HG03108 (cell line): ENCODE measurements around the gene ZBTB7A.

Source experiments
- ATAC-seq: cut with Tn5 transposase; IDR thresholded peaks from one replicate; pipeline ENCODE4 v1.9.1; 2021; ENCODE audit warnings: moderate library complexity; ENCODE audit not compliant: unreplicated experiment

ZBTB7A gene

GRCh38 chr19:4038661-4039423 lies 27.9 kb downstream of the ZBTB7A start:
- ATAC-seq: no peak

- ATAC-seq: no peak
These were observed 28.6 kb downstream of the ZBTB7A start for GRCh38 chr19:4038057-4038456.

GRCh38 chr19:4037301-4037949 lies 29.3 kb downstream of the ZBTB7A start:
- no peak for ATAC-seq

DNA sequence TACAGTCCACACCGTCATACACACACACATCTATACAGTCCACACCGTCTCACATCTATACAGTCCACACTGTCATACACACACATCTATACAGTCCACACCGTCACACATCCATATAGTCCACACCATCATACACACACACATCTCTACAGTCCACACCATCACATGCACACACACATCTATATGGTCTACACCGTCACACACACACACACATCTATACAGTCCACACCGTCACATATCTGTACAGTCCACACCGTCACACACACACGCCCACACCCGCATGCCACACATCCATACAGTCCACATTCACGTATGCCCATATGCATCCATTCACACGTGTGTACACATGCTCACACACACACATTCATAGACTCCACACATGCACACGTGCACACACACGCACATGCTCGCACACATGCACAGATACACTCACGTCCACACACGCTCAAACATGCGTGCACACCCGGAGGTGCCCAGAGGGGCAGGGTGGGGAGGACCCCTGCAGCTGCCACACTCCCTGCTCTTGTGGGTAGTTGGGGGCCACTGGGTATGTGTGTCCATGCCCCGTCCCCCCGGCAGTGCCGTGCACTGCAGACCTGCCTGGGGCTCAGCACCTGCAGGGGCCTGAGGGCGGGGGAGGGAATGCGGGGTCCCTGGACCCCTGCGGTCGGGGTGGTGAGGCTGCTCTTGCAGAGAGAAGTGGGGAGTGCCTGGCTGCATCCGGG lies 30.0 kb downstream of the ZBTB7A start:
- no peak for ATAC-seq

DNA sequence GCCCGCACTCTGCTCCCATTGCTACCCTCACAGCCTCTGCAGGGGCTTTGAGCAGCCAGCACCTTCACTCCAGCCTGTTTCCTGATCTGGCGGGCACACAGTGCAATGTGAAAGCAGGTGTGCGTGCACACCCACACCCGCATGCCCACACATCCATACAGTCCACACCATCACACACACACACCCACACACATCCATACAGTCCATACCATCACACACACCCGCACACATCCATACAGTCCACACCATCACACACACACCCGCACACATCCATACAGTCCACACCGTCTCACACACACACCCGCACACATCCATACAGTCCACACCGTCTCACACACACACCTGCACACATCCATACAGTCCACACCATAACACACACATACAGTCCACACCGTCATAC lies 31.1 kb downstream of the ZBTB7A start:
- no peak for ATAC-seq

- ATAC-seq: no peak
These were observed 31.6 kb downstream of the ZBTB7A start for GRCh38 chr19:4035018-4035566.

GRCh38 chr19:4034048-4035017 lies 32.4 kb downstream of the ZBTB7A start:
- ATAC-seq: no peak

DNA sequence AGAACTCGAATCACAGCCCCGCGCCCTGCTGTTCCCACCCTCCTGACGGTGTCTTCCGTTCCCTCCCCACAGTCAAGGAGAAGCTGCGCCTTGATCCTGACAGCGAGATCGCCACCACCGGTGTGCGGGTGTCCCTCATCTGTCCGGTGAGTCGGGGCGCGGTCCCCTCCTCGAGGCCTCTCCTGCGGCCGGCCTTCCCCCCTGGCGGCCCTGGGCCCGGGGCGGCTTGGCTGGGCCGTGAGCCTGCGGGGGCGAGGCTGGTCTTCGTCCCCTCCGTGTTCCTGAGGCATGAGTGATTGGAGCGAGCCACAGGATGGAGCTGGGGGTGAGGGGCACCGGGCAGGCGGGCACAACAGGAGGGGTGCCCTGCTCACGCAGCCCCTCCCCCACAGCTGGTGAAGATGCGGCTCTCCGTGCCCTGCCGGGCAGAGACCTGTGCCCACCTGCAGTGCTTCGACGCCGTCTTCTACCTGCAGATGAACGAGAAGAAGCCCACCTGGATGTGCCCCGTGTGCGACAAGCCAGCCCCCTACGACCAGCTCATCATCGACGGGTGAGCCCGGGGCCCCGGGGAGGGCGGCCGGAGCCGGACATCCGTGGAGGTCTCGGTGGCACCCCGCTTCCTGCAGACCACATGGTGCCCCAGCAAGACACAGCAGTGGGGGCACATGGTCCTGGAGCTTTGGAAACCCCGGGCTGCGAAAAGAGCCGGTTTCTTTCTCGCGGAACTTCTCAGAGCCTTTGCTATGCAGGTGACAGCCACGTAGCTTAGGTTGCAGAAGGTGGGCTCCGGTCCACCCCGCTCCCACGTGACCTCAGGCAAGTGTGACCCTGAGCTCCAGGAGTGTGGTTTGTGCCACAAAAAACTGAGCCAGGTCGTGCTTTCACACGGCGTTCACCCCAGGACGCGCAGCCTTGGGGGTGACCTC lies 33.4 kb downstream of the ZBTB7A start:
- no peak for ATAC-seq

GRCh38 chr19:4032436-4032835 lies 34.3 kb downstream of the ZBTB7A start:
- no peak for ATAC-seq

- ATAC-seq: no peak
These were observed 35.3 kb downstream of the ZBTB7A start for GRCh38 chr19:4031420-4031819.

- ATAC-seq: no peak
These were observed 35.7 kb downstream of the ZBTB7A start for GRCh38 chr19:4030981-4031380.

DNA sequence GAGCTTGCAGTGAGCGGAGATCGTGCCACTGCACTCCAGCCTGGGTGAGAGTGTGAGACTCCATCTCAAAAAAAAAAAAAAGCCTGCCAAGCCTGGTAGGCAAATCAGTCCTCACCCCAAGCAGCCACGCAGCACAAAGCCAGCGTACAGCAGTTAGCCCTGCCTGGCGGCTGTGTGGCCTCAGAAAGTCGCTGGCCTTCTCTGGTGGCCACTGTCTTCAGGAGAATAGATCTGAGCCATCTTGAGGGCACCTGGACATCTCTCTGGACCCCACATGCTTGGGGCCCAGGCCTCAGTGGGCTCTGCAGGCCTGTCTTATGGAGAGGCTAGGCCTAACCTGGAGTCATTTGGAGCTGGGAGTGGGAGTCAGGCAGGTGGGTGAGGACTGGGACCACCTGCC lies 36.1 kb downstream of the ZBTB7A start:
- no peak for ATAC-seq

GRCh38 chr19:4029247-4029614 lies 37.5 kb downstream of the ZBTB7A start:
- ATAC-seq: no peak

DNA sequence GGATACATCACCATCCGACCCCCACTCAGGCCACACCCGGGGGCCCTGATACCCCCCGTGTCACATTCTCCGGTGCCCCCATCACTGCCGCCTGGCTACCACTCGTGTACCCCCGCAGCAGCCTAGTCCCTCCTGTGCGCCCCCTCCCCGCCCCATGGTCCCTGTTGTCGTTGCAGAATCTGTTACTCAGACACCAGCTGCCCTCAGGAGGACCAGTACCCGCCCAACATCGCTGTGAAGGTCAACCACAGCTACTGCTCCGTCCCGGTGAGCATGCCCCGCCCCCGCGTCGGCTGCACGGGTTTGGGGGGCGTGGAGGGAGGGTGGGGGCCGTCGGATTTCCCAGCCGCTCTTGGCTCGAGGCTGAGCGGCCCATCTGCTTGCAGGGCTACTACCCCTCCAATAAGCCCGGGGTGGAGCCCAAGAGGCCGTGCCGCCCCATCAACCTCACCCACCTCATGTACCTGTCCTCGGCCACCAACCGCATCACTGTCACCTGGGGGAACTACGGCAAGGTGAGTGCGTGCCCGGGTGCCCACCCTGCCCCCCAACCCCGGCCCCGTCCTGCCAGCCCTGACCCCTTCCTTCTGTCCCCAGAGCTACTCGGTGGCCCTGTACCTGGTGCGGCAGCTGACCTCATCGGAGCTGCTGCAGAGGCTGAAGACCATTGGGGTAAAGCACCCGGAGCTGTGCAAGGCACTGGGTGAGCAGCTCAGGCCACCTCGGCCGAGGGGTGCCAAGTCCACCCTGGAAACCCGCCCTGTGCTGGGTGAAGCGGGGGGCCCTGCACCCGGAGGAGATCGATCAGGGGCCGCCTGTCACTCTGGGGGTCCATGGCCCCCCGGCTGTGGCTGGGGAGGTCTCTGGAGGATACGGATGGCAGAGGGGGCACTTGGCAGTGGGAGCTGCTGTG lies 38.1 kb downstream of the ZBTB7A start:
- no peak for ATAC-seq

DNA sequence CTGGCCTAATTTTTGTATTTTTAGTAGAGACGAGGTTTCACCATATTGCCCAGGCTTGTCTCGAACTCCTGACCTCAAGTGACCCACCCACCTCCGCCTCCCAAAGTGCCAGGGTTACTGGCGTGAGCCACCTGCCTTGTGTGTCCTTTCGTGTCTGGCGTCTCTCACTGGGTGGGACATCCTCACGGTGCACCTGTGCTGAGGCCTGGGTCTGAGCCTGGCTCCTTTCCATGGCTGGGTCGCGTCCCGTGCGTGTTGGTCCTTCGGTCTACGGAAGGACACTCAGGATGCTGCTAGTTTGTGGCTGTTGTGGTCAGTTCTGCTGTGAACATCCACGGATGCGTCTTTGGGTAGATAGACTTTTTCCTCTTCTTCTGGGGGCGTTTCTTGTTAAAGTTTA lies 39.6 kb downstream of the ZBTB7A start:
- no peak for ATAC-seq

- ATAC-seq: no peak
These were observed 41.4 kb downstream of the ZBTB7A start for GRCh38 chr19:4025317-4025716.

DNA sequence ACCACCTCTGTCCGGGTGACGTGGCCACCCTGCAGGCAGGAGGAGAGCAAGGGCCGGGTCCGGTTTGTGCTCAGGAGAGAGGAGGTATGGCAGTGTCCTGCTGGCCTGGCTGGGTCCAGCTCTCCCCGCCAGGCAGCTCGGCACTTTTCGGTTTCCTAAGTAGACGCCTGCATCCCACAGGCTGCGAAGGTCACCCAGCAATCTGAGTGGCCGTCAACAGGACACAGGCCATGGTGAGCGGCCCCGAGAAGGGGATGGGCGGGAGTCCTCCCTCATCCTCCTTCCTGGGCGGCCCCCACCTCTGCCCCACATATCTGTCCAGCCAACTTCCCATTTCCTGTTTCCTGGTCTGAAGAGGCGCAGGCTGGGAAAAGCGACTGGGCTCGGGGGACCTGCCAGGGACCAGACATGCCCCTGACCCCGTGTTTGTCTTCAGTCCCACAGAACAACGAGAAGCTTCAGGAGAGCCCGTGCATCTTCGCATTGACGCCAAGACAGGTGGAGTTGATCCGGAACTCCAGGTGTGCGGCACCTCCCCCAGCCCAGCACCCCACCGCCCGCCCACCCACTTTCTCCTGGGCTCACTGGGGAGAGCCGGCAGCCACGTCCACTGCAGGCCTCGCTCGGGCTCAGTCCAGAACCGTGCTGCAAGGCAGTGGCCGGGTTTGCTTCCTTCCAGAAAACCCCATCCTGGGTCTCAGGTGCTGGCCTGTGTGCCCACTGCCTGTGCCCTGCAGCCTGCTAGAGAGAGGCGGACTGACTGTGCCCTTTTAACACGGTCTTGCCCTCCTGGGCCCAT lies 42.9 kb downstream of the ZBTB7A start:
- ATAC-seq: no peak

DNA sequence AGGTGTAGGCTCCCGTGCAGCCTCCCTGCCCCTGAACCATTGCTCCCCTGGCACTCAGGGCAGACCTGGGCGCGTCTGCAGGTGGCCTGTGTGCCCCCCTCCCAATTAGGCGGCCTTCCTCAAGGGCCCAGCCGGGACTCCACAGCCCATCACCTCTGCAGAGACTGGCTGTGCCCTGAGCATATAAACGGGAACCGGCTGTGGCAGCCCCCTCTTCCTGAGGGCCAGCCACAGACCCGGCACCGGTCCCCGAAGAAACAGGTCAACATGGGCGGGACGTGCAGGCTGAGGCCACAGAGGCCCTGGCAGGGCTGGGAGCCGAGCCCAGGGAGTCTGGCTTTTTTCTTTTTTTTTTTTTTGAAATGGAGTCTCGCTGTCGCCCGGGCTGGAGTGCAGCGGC lies 47.1 kb downstream of the ZBTB7A start:
- no peak for ATAC-seq
